ENCODE results near the gene DRAP1. TPM values are rescaled to one million over a fixed set of nuclear protein-coding genes. Genes with fewer than 3 reads are reported as not detected.
A peak's percentile ranks its signal among the peaks of the same experiment; 100 is the strongest.

DRAP1 gene
- total RNA-seq, 2 donors from 2014 or later = 101 to 127 TPM

DNA sequence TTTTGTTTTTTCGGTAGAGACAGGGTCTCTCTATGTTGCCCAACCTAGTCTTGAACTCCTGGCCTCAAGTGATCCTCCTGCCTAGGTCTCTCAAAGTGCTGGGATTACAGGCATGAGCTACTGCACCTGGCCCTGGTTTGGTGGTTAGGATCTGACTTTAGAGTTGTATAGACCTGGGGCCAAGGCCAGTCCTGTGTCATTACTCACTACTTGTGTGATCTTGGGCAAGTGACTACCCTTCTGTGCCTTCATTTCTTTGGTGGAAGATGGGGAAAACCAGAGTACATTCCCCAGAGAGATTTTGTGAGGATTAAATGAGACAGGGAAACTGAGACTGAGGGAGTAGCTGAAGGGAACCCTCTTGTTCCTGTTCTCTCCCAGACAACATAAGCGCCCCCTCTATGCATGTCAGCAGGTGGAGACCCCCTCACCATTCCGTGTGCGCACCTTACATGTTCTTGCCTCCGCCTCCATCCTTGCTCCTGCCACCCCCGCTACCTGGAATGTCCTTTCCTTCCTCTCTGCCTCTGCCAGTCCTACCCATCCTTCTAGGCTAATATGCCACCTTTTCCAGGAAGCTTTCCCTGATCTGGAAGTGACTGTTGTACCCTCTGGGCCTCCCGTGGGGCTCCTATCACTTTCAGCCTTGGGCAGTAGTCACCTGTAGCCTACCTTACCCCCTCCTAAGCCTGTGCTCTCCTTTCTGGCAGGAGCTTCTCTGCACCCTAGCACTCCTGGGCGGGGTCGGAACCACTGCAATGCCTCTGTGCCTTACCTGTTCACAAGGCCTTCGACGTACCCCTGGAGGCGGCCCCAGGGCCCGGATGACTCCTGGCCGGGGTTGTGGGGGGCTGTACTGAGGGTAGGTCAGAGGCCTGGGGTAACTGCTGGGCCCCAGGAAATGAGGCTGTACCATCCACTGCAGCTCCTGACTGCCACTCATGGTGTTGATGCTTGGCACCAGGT lies 22.9 kb upstream of the DRAP1 start:
- H3K4me3 ChIP-seq = no peak overlapping the region
- intact Hi-C loops (cut with DNase I) = no loop called here
- 88% methylated on average over 14 of the region's 14 CpGs for WGBS
- no peaks in the 10 kb centered on the region for H3K9me3 ChIP-seq
- H3K36me3 ChIP-seq = no peaks in the 10 kb centered on the region
- no peak for TF ChIP-seq POLR2AphosphoS5 (IDR thresholded peaks at IDR 0.05)
- no peak for TF ChIP-seq CTCF (IDR thresholded peaks at IDR 0.05)
- no peak for TF ChIP-seq POLR2A (IDR thresholded peaks at IDR 0.05)
- no peak for DNase-seq (ENCODE audit: low spot score)
- H3K27me3 ChIP-seq (replicated peaks; ENCODE audit: insufficient read depth) = no peaks in the 10 kb centered on the region
- H3K27ac ChIP-seq = no peak overlapping the region
- H3K4me1 ChIP-seq (replicated peaks) = peaks cover 7% of the 10 kb centered on the region

- H3K27me3 ChIP-seq (replicated peaks; ENCODE audit: insufficient read depth) = no peaks in the 10 kb centered on the region
- TF ChIP-seq POLR2A (IDR thresholded peaks at IDR 0.05) = no peak
- TF ChIP-seq CTCF (IDR thresholded peaks at IDR 0.05) = no peak
- TF ChIP-seq POLR2AphosphoS5 (IDR thresholded peaks at IDR 0.05) = no peak
- intact Hi-C loops (cut with DNase I) = no loop called here
- H3K27ac ChIP-seq = no peak overlapping the region
- WGBS = 88% methylated on average over 4 of the region's 4 CpGs
- H3K36me3 ChIP-seq = no peaks in the 10 kb centered on the region
- H3K4me1 ChIP-seq (replicated peaks) = no peaks in the 10 kb centered on the region
- H3K9me3 ChIP-seq = no peaks in the 10 kb centered on the region
- no peak for DNase-seq (ENCODE audit: low spot score)
- no peak overlapping the region for H3K4me3 ChIP-seq
These were observed 22.2 kb upstream of the DRAP1 start for GRCh38 chr11:65897020-65897471.

DNA sequence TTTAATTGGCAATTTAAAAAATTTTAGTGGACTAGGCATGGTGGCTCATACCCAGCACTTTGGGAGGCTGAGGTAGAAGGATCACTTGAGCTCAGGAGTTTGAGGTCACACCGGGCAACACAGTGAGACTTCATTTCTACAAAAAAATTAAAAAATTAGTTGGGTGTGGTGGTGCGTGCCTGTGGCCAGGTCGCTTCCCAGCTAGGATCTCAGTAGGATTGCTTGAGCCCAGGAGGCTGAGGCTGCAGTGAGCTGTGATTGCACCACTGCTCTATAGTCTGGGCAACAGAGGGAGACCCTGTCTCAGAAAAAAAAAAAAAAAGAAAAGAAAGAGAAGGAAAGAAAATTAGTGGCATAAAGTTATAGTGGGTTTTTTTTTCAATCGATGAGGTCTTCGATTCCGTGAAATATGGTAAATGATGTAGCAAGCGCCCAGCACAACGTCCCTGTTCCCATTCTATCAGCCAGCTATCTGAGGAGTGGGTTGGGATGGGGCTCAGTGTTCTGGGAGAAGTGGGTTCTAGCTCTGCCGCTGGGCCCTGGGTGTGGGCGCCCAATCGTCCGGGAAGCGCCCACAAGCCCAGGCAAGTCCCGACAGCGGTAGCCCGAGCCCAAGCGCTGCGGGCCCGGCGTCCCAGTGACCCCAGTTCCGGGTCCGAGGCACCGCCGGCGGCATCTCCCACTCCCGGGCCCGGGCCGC lies 20.4 kb upstream of the DRAP1 start:
- no peaks in the 10 kb centered on the region for H3K36me3 ChIP-seq
- H3K27me3 ChIP-seq (replicated peaks; ENCODE audit: insufficient read depth) = no peaks in the 10 kb centered on the region
- no peaks in the 10 kb centered on the region for H3K9me3 ChIP-seq
- TF ChIP-seq POLR2AphosphoS5 (IDR thresholded peaks at IDR 0.05) (no peak), POLR2A (IDR thresholded peaks at IDR 0.05) (no peak), CTCF (IDR thresholded peaks at IDR 0.05) (no peak)
- no peak for DNase-seq (ENCODE audit: low spot score)
- 36% methylated on average over 17 of the region's 28 CpGs for WGBS
- intact Hi-C loops (cut with DNase I) = no loop called here
- H3K27ac ChIP-seq = no peak overlapping the region
- peak overlapping the region; percentile 43 to 45 for H3K4me3 ChIP-seq
- H3K4me1 ChIP-seq (replicated peaks) = no peaks in the 10 kb centered on the region

GRCh38 chr11:65899356-65900124 lies 19.7 kb upstream of the DRAP1 start:
- Histone ChIP-seq H3K4me1 (replicated peaks) (no peaks in the 10 kb centered on the region), H3K27me3 (replicated peaks; ENCODE audit: insufficient read depth) (no peaks in the 10 kb centered on the region), H3K27ac (peak overlapping the region; percentile 32 to 53), H3K36me3 (no peaks in the 10 kb centered on the region), H3K9me3 (no peaks in the 10 kb centered on the region), H3K4me3 (peak overlapping the region; percentile 43 to 45)
- no peak for DNase-seq (ENCODE audit: low spot score)
- intact Hi-C loops (cut with DNase I) = no loop called here
- WGBS = 2% methylated on average over 55 of the region's 78 CpGs
- TF ChIP-seq POLR2AphosphoS5 (IDR thresholded peaks at IDR 0.05) (no peak), POLR2A (IDR thresholded peaks at IDR 0.05) (peak; percentile 40), CTCF (IDR thresholded peaks at IDR 0.05) (no peak)
